SU-DHL-6 (cell line): Measurements from ENCODE around the gene INPP5A.

Source experiments
- H2AFZ ChIP-seq: fragments of 200-600 bp; sonication (generic); 2 replicates; pipeline ENCODE4 v1.6.1; 2014; ENCODE audit warnings: low read depth, mild to moderate bottlenecking, moderate library complexity, mixed read lengths, antibody characterized with exemption, low read length; ENCODE audit not compliant: severe bottlenecking
- H3F3A ChIP-seq: fragments of 200-600 bp; shearing (Covaris generic); 2 replicates; pipeline ENCODE4 v1.6.0; 2016; ENCODE audit warnings: antibody characterized with exemption, mild to moderate bottlenecking; ENCODE audit not compliant: insufficient read depth
- H3K27ac ChIP-seq: fragments of 200-600 bp; sonication (generic); 2 replicates; pipeline ENCODE4 v1.5.1; 2016; ENCODE audit warnings: low read depth, mild to moderate bottlenecking, low read length, moderate library complexity, mixed read lengths
- H3K27me3 ChIP-seq: fragments of 200-600 bp; sonication (generic), shearing (Covaris generic); 2 replicates; pipeline ENCODE4 v1.6.0; 2014; ENCODE audit warnings: mild to moderate bottlenecking, low read length
- H3K36me3 ChIP-seq: fragments of 200-600 bp; sonication (generic); 2 replicates; pipeline ENCODE4 v1.6.1; 2014; ENCODE audit warnings: mild to moderate bottlenecking, low read length, mixed read lengths
- H3K4me2 ChIP-seq: fragments of 300-600, 200-600 bp; shearing (Covaris generic), sonication (generic); 2 replicates; pipeline ENCODE4 v1.6.0; 2014; ENCODE audit warnings: low read length, low read depth, mild to moderate bottlenecking; ENCODE audit not compliant: poor library complexity, severe bottlenecking
- H3K4me3 ChIP-seq: fragments of 200-600 bp; sonication (generic); 2 replicates; pipeline ENCODE4 v1.5.1; 2014; ENCODE audit warnings: antibody characterized with exemption, low read length, mild to moderate bottlenecking, mixed read lengths; ENCODE audit not compliant: insufficient read depth, poor library complexity, severe bottlenecking
- H3K79me2 ChIP-seq: fragments of 200-600 bp; sonication (generic); 2 replicates; pipeline ENCODE4 v1.6.1; 2014; ENCODE audit warnings: mild to moderate bottlenecking, low read length, moderate library complexity; ENCODE audit not compliant: insufficient read depth
- H3K9ac ChIP-seq: fragments of 200-600 bp; sonication (generic); 2 replicates; pipeline ENCODE4 v1.7.0; 2014; ENCODE audit warnings: mild to moderate bottlenecking, low read length
- H3K9me2 ChIP-seq: fragments of 200-600 bp; sonication (generic); replicated peaks from 2 replicates; pipeline ENCODE4 v1.6.1; 2014; ENCODE audit warnings: low read length; ENCODE audit not compliant: insufficient read depth
- H3K9me3 ChIP-seq: fragments of 200-600 bp; sonication (generic); 2 replicates; pipeline ENCODE4 v1.6.1; 2014; ENCODE audit warnings: low read length, mixed read lengths; ENCODE audit not compliant: insufficient read depth
- H4K20me1 ChIP-seq: fragments of 200-600 bp; sonication (generic); 2 replicates; pipeline ENCODE4 v1.6.1; 2014; ENCODE audit warnings: low read depth, mild to moderate bottlenecking, antibody characterized with exemption, low read length, moderate library complexity, mixed read lengths
- EZH2phosphoT487 ChIP-seq: fragments of 200-600 bp; sonication (generic), shearing (Covaris generic); conservative IDR thresholded peaks from 2 replicates; pipeline ENCODE4 v1.6.1; 2018; ENCODE audit warnings: mild to moderate bottlenecking, antibody characterized with exemption, low read length, moderate library complexity, mixed read lengths
- TF ChIP-seq, protein P1 (sequence below): fragments of 200-600 bp; sonication (generic); IDR thresholded peaks from one replicate; pipeline ENCODE4 v1.5.1; 2017; ENCODE audit warnings: antibody characterized with exemption, mild to moderate bottlenecking, low read length, moderate library complexity; ENCODE audit not compliant: insufficient read depth, poor library complexity, severe bottlenecking

Gene INPP5A

DNA sequence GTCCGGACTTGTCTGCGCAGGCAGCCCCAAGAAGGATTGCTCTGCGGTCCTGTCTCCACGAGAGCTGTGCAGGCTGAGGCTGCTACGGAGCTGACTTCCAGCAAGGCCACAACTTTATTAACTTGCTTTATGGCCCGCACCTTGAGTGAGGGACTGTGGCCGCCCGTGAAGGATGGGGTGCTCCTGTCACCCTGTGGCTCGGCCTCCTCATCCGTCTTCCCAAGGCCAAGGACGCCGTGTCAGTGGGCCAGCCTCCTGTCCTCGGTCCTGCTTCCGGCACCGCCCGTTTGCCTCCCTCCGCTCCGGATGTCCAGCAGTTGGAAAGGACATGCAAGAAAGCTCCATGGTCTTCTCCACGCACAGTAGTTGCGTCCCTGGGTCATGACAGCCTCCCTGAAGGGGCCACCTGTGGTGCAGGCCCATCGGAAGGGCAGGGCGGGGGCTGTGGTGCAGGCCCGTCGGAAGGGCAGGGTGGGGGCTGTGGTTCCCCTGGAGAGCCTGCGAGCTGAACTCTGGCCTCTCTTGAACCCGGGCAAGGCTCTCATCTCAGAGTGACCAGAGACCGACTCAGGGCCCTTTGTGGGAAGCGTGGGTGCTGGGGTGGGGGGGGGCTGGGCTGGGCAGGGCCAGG lies 161.3 kb downstream of the INPP5A start:
- no peaks in the 10 kb centered on the region for H3K9me2 ChIP-seq
- H3K9ac ChIP-seq: no peak overlapping the region
- no peak overlapping the region for H2AFZ ChIP-seq
- H3K4me2 ChIP-seq: no peak overlapping the region
- H3K9me3 ChIP-seq: no peaks in the 10 kb centered on the region
- no peak overlapping the region for H3K4me3 ChIP-seq
- H3F3A ChIP-seq: no peaks in the 10 kb centered on the region
- H3K79me2 ChIP-seq: no peaks in the 10 kb centered on the region
- no peaks in the 10 kb centered on the region for H3K27me3 ChIP-seq
- TF ChIP-seq, protein P1, sequence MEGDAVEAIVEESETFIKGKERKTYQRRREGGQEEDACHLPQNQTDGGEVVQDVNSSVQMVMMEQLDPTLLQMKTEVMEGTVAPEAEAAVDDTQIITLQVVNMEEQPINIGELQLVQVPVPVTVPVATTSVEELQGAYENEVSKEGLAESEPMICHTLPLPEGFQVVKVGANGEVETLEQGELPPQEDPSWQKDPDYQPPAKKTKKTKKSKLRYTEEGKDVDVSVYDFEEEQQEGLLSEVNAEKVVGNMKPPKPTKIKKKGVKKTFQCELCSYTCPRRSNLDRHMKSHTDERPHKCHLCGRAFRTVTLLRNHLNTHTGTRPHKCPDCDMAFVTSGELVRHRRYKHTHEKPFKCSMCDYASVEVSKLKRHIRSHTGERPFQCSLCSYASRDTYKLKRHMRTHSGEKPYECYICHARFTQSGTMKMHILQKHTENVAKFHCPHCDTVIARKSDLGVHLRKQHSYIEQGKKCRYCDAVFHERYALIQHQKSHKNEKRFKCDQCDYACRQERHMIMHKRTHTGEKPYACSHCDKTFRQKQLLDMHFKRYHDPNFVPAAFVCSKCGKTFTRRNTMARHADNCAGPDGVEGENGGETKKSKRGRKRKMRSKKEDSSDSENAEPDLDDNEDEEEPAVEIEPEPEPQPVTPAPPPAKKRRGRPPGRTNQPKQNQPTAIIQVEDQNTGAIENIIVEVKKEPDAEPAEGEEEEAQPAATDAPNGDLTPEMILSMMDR: no peak
- no peak for TF ChIP-seq EZH2phosphoT487
- no peak overlapping the region for H3K27ac ChIP-seq
- no peaks in the 10 kb centered on the region for H4K20me1 ChIP-seq
- H3K36me3 ChIP-seq: no peaks in the 10 kb centered on the region

DNA sequence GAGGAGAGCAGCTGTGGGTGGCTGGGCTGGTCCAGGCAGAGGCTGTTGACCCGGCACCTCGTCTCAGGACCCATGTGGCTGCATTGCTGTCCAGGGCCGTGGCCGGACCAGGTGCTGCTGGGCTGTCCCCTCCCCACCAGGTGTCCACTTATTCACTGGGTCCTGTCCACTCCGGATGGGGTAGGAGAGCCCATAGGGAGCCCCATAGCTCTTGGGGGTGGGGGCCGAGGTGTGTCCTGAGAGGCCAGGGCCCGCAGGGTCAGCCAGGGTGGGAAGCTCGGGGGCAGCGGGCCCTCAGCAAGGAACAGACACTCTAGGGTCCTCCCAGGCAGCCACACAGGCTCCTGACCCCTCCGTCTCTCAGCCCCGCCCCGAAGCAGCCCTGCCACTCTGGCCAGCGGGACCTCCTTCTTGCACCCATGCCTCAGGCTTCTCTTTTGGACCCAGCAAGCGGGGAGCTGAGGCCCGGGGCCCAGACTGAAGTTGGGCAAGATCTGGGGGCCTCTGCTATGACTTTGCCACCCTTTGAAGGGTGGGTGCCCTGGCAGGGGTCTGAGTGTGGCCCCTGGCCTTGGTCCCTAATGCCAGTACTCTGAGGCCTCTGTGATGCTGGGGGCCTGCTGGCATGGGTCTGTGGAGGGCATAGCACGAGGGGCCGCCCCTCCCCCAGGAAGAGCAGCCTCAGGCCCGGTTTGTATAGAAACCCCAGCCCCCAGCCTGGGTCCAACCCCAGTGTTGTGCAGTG lies 162.0 kb downstream of the INPP5A start:
- TF ChIP-seq, protein P1: no peak
- no peak for TF ChIP-seq EZH2phosphoT487
- H3K9ac ChIP-seq: no peak overlapping the region

DNA sequence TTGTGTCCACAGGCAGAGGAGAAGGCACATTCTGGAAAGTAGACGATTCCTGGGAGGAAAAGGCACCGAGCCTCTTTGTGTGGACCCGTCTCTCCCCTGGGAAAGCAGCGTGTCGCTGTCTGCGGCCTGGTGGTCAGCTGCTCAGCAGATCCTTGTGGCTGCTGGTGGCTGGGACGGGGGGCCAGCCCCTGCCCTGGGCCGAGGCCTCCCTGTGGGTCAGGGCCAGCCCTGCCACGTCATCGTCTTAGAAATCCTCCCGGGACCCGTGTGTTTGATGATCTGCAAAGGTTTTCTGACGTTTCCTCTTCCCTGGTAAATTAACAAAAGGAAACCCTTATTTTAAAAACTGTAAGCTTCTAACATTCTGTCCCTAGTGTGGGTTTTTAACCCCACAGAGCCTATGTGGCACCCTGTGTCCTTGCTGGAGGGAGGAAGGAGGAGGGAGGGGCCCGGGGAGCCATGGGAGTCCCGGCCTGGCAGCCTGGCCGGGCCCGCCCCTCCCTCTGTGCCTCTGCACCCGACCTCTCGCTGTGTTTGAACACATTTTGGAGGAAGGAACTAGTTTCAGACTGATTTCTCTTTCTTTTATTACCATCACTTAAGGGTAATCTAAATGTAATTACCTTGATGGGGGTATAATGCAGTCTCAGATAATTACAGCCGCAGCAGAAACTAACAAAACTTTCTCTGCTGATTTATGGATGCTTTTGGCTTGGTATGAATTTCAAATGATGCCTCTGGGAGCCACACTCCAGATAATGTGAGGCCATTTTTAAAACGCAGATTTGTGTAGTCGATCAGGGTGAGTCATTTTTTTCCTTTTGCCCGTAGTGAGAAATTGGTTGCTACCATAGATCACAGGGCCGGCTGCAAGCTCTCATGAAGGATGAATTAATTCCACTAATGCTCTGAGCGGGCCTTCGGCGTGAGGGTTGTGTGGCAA lies 162.8 kb downstream of the INPP5A start:
- no peaks in the 10 kb centered on the region for H3K79me2 ChIP-seq
- peaks cover 2% of the 10 kb centered on the region; the same call in 1 of the 2 replicates for H3K9me3 ChIP-seq
- no peak overlapping the region for H3K27ac ChIP-seq
- no peaks in the 10 kb centered on the region for H3F3A ChIP-seq
- H3K27me3 ChIP-seq: no peaks in the 10 kb centered on the region
- no peak for TF ChIP-seq EZH2phosphoT487
- TF ChIP-seq, protein P1: no peak
- H3K4me2 ChIP-seq: no peak overlapping the region
- no peaks in the 10 kb centered on the region for H3K9me2 ChIP-seq
- H4K20me1 ChIP-seq: no peaks in the 10 kb centered on the region
- H2AFZ ChIP-seq: no peak overlapping the region
- no peak overlapping the region for H3K4me3 ChIP-seq
- no peaks in the 10 kb centered on the region for H3K36me3 ChIP-seq
- no peak overlapping the region for H3K9ac ChIP-seq

More for the DNA sequence above, 162.0 kb downstream of the INPP5A start:
- no peaks in the 10 kb centered on the region for H3K9me2 ChIP-seq
- H3K79me2 ChIP-seq: no peaks in the 10 kb centered on the region
- H3K36me3 ChIP-seq: no peaks in the 10 kb centered on the region
- no peak overlapping the region for H3K27ac ChIP-seq
- H4K20me1 ChIP-seq: no peaks in the 10 kb centered on the region
- no peak overlapping the region for H3K4me3 ChIP-seq
- no peaks in the 10 kb centered on the region for H3K9me3 ChIP-seq
- H3K4me2 ChIP-seq: no peak overlapping the region
- no peaks in the 10 kb centered on the region for H3F3A ChIP-seq
- H2AFZ ChIP-seq: no peak overlapping the region
- H3K27me3 ChIP-seq: no peaks in the 10 kb centered on the region
